Measurements from ENCODE around the gene CLEC1A. TPM values are rescaled to one million over a fixed set of nuclear protein-coding genes. Genes with fewer than 3 reads are reported as not detected.

The CLEC1A gene
- polyA plus RNA-seq, 3 donors from 2014 or later, result not detected

Other genes starting within 250 kb of the CLEC1A start
- 100 to 1,000 TPM in 2 of 3 donors, 10 to 100 TPM in 1; 92.8 to 134 (median 130) TPM for gene CLEC2B, start 229.6 kb downstream of the CLEC1A start, polyA plus RNA-seq
- 1 to 10 TPM in 1 of 3 donors, under 1 TPM in 1, not detected in 1; 0.94 to 3.4 TPM for gene KLRF2, start 217.5 kb downstream of the CLEC1A start, polyA plus RNA-seq
- gene CLEC2A, start 166.6 kb downstream of the CLEC1A start, polyA plus RNA-seq, result not detected
- 1 to 10 TPM; 2.9 to 5.6 (median 4.3) TPM for gene CLEC12A, start 127.6 kb downstream of the CLEC1A start, polyA plus RNA-seq
- gene CLEC1B, start 99.9 kb downstream of the CLEC1A start, polyA plus RNA-seq, result 1 to 10 TPM in 1 of 3 donors, under 1 TPM in 1, not detected in 1; 0.47 to 2.0 TPM
- under 1 TPM in 1 of 3 donors, not detected in 2; 0.67 TPM for gene CLEC12B, start 88.4 kb downstream of the CLEC1A start, polyA plus RNA-seq
- under 1 TPM in 1 of 3 donors, not detected in 2; 0.99 TPM for gene CLEC9A, start 68.3 kb downstream of the CLEC1A start, polyA plus RNA-seq
- 1 to 10 TPM in 2 of 3 donors, not detected in 1; 1.4 to 2.0 TPM for gene CLEC7A, start 31.2 kb upstream of the CLEC1A start, polyA plus RNA-seq
- not detected for gene OLR1, start 73.1 kb upstream of the CLEC1A start, polyA plus RNA-seq
- gene TMEM52B, start 80.0 kb upstream of the CLEC1A start, polyA plus RNA-seq, result not detected
- gene GABARAPL1, start 113.9 kb upstream of the CLEC1A start, polyA plus RNA-seq, result 10 to 100 TPM; 50.8 to 69.3 (median 53.9) TPM
- gene KLRD1, start 208.9 kb upstream of the CLEC1A start, polyA plus RNA-seq, result 1,000 to 10,000 TPM; 1,034 to 1,330 (median 1,098) TPM

All from immature natural killer cell (primary cell).